ENCODE measurements around the gene TLK2. TPM values are rescaled to one million over a fixed set of nuclear protein-coding genes. Genes with fewer than 3 reads are reported as not detected.
"Not testable (repeated sequence)": the region's sequence is repeated elsewhere in the genome, so short reads cannot be mapped to it uniquely, and the experiment has no call there.

TLK2 gene
- polyA plus RNA-seq, 1 donor from 2014 or later = 63.9 TPM

DNA sequence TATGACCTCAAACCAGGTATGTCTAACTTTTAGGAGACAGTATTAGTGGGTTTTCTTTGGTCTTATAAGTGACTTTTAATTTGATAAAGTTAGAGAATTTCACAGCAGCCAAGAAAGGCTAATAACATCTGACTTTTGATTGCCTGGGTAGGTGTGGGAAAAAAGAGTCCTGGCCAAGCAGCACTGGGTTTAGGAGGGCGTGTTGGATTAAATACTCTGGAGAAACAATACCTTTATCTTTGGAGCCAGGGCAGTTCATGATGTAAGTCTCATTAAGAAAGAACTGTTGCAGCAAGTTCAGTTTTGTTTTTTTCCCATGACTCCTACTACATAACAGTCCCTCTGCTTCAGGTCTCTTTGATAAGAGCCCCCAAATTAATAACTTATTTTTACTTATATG, 122.2 kb downstream of the TLK2 start:
- Histone ChIP-seq H3K9me2 (ENCODE audit: insufficient read depth, low read length) (no peaks in the 10 kb centered on the region), H3K27ac (ENCODE audit: low read length) (no peak overlapping the region), H3K36me3 (ENCODE audit: insufficient read depth, low read length) (peaks cover 13% of the 10 kb centered on the region), H3K27me3 (ENCODE audit: insufficient read depth, low read depth, low read length) (no peaks in the 10 kb centered on the region), H3K9me3 (ENCODE audit: low read length) (peaks cover 16% of the 10 kb centered on the region), H3K4me3 (ENCODE audit: low read length) (no peak overlapping the region), H3K4me2 (ENCODE audit: low read length) (no peak overlapping the region), H3K9ac (ENCODE audit: low read length) (no peak overlapping the region), H3F3A (ENCODE audit: insufficient read depth, low read length, poor library complexity, severe bottlenecking) (no peaks in the 10 kb centered on the region), H4K20me1 (ENCODE audit: insufficient read depth) (no peaks in the 10 kb centered on the region), H3K79me2 (replicated peaks; ENCODE audit: insufficient read depth, low read length) (no peaks in the 10 kb centered on the region), H2AFZ (ENCODE audit: low read depth, low read length) (no peak overlapping the region)
- TF ChIP-seq REST (IDR thresholded peaks at IDR 0.05; ENCODE audit: borderline replicate concordance) (no peak), SMC3 (conservative IDR thresholded peaks at IDR 0.05; ENCODE audit: poor library complexity) (no peak), TAF1 (IDR thresholded peaks at IDR 0.05; ENCODE audit: low read depth) (no peak), MXI1 (conservative IDR thresholded peaks at IDR 0.05; ENCODE audit: poor library complexity, severe bottlenecking) (no peak), EZH2 (IDR thresholded peaks at IDR 0.05; ENCODE audit: borderline replicate concordance, insufficient read depth, low read length, poor library complexity, severe bottlenecking) (no peak)
- TF ChIP-seq, protein P1, sequence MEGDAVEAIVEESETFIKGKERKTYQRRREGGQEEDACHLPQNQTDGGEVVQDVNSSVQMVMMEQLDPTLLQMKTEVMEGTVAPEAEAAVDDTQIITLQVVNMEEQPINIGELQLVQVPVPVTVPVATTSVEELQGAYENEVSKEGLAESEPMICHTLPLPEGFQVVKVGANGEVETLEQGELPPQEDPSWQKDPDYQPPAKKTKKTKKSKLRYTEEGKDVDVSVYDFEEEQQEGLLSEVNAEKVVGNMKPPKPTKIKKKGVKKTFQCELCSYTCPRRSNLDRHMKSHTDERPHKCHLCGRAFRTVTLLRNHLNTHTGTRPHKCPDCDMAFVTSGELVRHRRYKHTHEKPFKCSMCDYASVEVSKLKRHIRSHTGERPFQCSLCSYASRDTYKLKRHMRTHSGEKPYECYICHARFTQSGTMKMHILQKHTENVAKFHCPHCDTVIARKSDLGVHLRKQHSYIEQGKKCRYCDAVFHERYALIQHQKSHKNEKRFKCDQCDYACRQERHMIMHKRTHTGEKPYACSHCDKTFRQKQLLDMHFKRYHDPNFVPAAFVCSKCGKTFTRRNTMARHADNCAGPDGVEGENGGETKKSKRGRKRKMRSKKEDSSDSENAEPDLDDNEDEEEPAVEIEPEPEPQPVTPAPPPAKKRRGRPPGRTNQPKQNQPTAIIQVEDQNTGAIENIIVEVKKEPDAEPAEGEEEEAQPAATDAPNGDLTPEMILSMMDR (IDR thresholded peaks at IDR 0.05; ENCODE audit: poor library complexity, severe bottlenecking) = no peak

- no peaks in the 10 kb centered on the region for H3K9me2 ChIP-seq (ENCODE audit: insufficient read depth, low read length)
- H3K27me3 ChIP-seq (ENCODE audit: insufficient read depth, low read depth, low read length) = no peaks in the 10 kb centered on the region
- peaks cover 10% of the 10 kb centered on the region for H3K9me3 ChIP-seq (ENCODE audit: low read length)
- no peaks in the 10 kb centered on the region for H3K79me2 ChIP-seq (replicated peaks; ENCODE audit: insufficient read depth, low read length)
- no peak overlapping the region for H3K4me3 ChIP-seq (ENCODE audit: low read length)
- no peaks in the 10 kb centered on the region for H3F3A ChIP-seq (ENCODE audit: insufficient read depth, low read length, poor library complexity, severe bottlenecking)
- TF ChIP-seq TAF1 (IDR thresholded peaks at IDR 0.05; ENCODE audit: low read depth) (no peak), EZH2 (IDR thresholded peaks at IDR 0.05; ENCODE audit: borderline replicate concordance, insufficient read depth, low read length, poor library complexity, severe bottlenecking) (no peak), RAD21 (conservative IDR thresholded peaks at IDR 0.05) (no peak), EP300 (conservative IDR thresholded peaks at IDR 0.05; ENCODE audit: poor library complexity, severe bottlenecking) (no peak), POLR2AphosphoS5 (IDR thresholded peaks at IDR 0.05) (no peak), REST (IDR thresholded peaks at IDR 0.05; ENCODE audit: borderline replicate concordance) (no peak), MXI1 (conservative IDR thresholded peaks at IDR 0.05; ENCODE audit: poor library complexity, severe bottlenecking) (no peak), SMC3 (conservative IDR thresholded peaks at IDR 0.05; ENCODE audit: poor library complexity) (no peak)
- TF ChIP-seq, protein P1 (IDR thresholded peaks at IDR 0.05; ENCODE audit: poor library complexity, severe bottlenecking) = no peak
- H3K4me2 ChIP-seq (ENCODE audit: low read length) = no peak overlapping the region
- no peak overlapping the region for H2AFZ ChIP-seq (ENCODE audit: low read depth, low read length)
- H3K27ac ChIP-seq (ENCODE audit: low read length) = no peak overlapping the region
- no peaks in the 10 kb centered on the region for H4K20me1 ChIP-seq (ENCODE audit: insufficient read depth)
- peaks cover 15% of the 10 kb centered on the region for H3K36me3 ChIP-seq (ENCODE audit: insufficient read depth, low read length)
- H3K9ac ChIP-seq (ENCODE audit: low read length) = no peak overlapping the region
These were observed 122.8 kb downstream of the TLK2 start for GRCh38 chr17:62601471-62601870.

DNA sequence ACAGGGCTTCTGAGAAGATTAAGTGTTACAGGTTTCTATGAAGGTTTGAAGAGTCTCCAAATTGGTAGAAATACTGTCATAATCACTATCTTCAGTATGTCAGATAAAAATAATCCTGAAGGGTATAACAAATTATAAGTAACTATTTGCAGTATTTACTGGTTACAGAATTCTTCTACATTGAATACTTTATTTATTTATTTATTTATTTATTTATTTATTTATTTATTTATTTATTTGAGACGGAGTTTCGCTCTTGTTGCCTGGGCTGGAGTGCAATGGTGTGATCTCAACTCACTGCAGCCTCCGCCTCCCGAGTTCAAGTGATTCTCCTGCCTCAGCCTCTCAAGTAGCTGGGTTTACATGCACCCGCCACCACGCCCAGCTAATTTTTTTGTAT, 125.2 kb downstream of the TLK2 start:
- H3K9me2 ChIP-seq (ENCODE audit: insufficient read depth, low read length); H3K27ac ChIP-seq (ENCODE audit: low read length); H3K27me3 ChIP-seq (ENCODE audit: insufficient read depth, low read depth, low read length); H3K4me3 ChIP-seq (ENCODE audit: low read length); H3F3A ChIP-seq (ENCODE audit: insufficient read depth, low read length, poor library complexity, severe bottlenecking); H4K20me1 ChIP-seq (ENCODE audit: insufficient read depth); H3K36me3 ChIP-seq (ENCODE audit: insufficient read depth, low read length); H3K9me3 ChIP-seq (ENCODE audit: low read length); H3K4me2 ChIP-seq (ENCODE audit: low read length); H3K79me2 ChIP-seq (replicated peaks; ENCODE audit: insufficient read depth, low read length); H2AFZ ChIP-seq (ENCODE audit: low read depth, low read length); H3K9ac ChIP-seq (ENCODE audit: low read length): not testable (repeated sequence)

Measured in neural cell (in vitro differentiated cells).